ENCODE measurements around the gene PRKCA.

DNA sequence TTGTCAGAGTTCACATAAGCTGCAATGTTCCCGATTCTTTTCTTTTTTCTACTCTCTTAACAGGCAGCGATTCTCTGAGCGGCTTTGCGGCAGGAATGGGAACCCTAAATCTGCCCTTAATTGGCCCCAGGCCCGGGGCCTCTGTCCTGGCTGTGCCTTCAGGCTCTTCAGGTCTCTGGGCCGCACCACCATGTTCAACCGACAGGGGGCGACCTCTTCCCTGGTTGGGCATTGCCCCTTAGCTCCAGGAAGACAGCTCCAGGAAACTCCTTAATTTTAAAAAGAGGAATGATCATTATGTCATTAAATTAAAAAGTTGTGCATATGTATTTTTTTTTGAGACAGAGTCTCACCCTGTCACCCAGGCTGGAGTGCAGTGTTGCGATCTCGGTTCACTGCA lies 552.8 kb downstream of the PRKCA start:
- no peak for TF ChIP-seq POLR2A (IDR thresholded peaks at IDR 0.05)
- TF ChIP-seq, protein P1, sequence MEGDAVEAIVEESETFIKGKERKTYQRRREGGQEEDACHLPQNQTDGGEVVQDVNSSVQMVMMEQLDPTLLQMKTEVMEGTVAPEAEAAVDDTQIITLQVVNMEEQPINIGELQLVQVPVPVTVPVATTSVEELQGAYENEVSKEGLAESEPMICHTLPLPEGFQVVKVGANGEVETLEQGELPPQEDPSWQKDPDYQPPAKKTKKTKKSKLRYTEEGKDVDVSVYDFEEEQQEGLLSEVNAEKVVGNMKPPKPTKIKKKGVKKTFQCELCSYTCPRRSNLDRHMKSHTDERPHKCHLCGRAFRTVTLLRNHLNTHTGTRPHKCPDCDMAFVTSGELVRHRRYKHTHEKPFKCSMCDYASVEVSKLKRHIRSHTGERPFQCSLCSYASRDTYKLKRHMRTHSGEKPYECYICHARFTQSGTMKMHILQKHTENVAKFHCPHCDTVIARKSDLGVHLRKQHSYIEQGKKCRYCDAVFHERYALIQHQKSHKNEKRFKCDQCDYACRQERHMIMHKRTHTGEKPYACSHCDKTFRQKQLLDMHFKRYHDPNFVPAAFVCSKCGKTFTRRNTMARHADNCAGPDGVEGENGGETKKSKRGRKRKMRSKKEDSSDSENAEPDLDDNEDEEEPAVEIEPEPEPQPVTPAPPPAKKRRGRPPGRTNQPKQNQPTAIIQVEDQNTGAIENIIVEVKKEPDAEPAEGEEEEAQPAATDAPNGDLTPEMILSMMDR (IDR thresholded peaks at IDR 0.05) = no peak
